Stomach (tissue), 4 donors: ENCODE measurements around the gene PROCR.

ENCODE experiments used
- POLR2A ChIP-seq, 4 donors: fragments of 450-650 bp; IDR thresholded peaks; one replicate each; pipeline ENCODE4 v1.6.1; 2016; ENCODE audit warnings: antibody characterized with exemption in 4 of 4, control low read depth in 2 of 4, mild to moderate bottlenecking in 1 of 4, moderate library complexity in 1 of 4
- POLR2AphosphoS5 ChIP-seq, 3 donors: sonication (generic); formaldehyde crosslinking; IDR thresholded peaks; one replicate each; pipeline ENCODE4 v1.6.1; 2016; ENCODE audit warnings: antibody characterized with exemption in 3 of 3
- TF ChIP-seq, protein P1 (sequence below), 7 experiments: fragments of 450-650 bp in 4 of 7; fragments of 200-600 bp in 3 of 7; sonication (generic) in 3 of 7; IDR thresholded peaks; one replicate each; pipeline ENCODE4 v1.5.1; 2016 to 2019; ENCODE audit warnings: antibody characterized with exemption in 7 of 7, control low read depth in 2 of 7, mild to moderate bottlenecking in 1 of 7

- TF ChIP-seq, protein P1, sequence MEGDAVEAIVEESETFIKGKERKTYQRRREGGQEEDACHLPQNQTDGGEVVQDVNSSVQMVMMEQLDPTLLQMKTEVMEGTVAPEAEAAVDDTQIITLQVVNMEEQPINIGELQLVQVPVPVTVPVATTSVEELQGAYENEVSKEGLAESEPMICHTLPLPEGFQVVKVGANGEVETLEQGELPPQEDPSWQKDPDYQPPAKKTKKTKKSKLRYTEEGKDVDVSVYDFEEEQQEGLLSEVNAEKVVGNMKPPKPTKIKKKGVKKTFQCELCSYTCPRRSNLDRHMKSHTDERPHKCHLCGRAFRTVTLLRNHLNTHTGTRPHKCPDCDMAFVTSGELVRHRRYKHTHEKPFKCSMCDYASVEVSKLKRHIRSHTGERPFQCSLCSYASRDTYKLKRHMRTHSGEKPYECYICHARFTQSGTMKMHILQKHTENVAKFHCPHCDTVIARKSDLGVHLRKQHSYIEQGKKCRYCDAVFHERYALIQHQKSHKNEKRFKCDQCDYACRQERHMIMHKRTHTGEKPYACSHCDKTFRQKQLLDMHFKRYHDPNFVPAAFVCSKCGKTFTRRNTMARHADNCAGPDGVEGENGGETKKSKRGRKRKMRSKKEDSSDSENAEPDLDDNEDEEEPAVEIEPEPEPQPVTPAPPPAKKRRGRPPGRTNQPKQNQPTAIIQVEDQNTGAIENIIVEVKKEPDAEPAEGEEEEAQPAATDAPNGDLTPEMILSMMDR (IDR thresholded peaks at IDR 0.05): no peak
- peak in 2 of 3 donors; percentile 32 to 33 for TF ChIP-seq POLR2AphosphoS5 (IDR thresholded peaks at IDR 0.05)
- no peak for TF ChIP-seq POLR2A (IDR thresholded peaks at IDR 0.05)
These were observed 20.1 kb upstream of the PROCR start for GRCh38 chr20:35151736-35152135.
